ENCODE results near the gene TXK.

TXK gene

DNA sequence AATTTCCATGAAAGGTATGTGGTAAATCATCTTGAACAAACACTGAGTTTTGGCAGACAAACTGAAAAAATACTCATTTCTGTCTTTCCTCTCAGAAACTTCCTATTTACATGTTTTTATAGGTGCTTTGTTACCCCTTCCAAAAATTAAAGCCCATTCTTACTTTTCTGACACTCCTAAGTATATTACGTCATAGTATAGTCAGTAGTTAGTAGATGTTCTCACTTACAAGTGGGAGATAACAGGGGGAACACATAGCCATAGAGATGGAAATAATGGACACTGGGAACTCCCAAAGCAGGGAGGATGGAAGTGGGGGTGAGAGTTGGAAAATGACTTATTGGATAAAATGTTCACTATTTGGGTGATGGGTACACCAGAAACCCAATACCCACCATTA, 28.8 kb downstream of the TXK start:
- no peaks in the 10 kb centered on the region for H3K4me1 ChIP-seq (ENCODE audit: insufficient read depth, low read length)
- H3K9ac ChIP-seq (ENCODE audit: low read depth, low read length): no peak overlapping the region
- no peaks in the 10 kb centered on the region for H3K9me3 ChIP-seq (ENCODE audit: control insufficient read depth, insufficient read depth, low read length)
- no peaks in the 10 kb centered on the region for H3K36me3 ChIP-seq (ENCODE audit: insufficient read depth, low read length)

DNA sequence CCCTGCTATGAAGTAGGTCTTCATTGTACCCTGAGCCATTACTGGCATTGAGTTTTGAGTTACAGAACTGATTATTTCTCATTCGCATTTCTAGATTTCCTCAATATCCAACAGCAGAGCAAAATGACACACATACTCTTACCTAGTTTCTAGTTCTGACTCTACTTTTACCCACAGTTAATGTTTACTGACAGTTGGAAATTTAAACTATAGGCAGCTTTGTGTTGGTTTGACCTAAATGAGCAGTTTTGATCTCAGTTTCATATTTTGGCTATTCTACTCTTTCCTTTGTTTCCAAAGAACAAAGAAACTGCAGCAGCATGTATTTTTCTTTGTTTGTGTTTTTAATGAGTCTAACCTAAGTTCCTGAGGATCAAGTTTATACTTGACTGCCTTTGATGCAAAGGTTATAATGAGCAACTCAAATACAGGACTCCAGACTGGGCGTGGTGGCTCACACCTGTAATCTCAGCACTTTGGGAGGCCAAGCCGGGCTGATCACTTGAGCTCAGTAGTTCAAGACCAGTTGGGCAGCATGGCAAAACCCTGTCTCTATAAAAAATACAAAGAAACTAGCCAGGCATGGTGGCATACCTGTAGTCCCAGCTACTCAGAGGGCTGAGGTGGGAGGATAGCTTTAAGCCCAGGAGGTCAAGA, 30.4 kb downstream of the TXK start:
- Histone ChIP-seq H3K4me1 (ENCODE audit: insufficient read depth, low read length) (no peaks in the 10 kb centered on the region), H3K9ac (ENCODE audit: low read depth, low read length) (no peak overlapping the region), H3K9me3 (ENCODE audit: control insufficient read depth, insufficient read depth, low read length) (no peaks in the 10 kb centered on the region), H3K36me3 (ENCODE audit: insufficient read depth, low read length) (no peaks in the 10 kb centered on the region)

DNA sequence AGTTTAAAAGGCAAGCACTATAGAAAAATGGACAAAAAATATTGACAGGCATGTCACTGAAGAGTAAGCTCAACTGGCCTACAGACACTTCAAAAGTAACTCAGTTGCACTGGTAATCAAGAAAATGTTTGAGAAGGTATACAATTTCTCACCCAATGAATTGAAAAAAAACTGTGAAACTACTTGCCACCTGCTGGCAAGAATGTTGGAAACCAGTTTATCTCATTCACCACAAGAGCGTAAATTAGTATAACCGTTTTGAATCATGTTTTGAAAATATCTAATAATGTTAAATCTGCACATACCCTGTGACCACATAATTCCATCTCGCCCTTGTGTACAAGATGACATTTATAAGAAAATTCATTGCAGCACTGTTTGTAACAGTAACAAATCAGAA, 31.7 kb downstream of the TXK start:
- H3K9me3 ChIP-seq (ENCODE audit: control insufficient read depth, insufficient read depth, low read length): no peaks in the 10 kb centered on the region
- no peaks in the 10 kb centered on the region for H3K4me1 ChIP-seq (ENCODE audit: insufficient read depth, low read length)
- H3K36me3 ChIP-seq (ENCODE audit: insufficient read depth, low read length): no peaks in the 10 kb centered on the region
- no peak overlapping the region for H3K9ac ChIP-seq (ENCODE audit: low read depth, low read length)

DNA sequence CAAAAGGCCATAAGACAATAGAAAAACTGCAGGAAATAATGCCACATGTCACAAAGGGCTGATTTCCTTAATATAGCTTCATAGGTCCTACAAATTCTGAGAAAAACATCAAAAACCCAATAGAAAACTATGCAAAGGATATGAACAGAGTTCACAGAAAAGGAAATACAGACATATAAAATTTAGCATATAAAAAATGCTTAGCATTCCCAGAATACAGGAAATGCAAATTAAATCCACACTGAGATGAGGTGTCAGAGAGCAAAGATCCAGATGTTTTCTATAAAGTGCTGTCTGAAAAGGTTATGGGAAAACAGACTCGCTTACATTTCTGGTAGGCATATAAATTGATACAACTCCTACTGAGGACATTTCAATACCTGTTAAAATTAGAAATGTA, 33.8 kb downstream of the TXK start:
- H3K4me1 ChIP-seq (ENCODE audit: insufficient read depth, low read length): no peaks in the 10 kb centered on the region
- H3K9ac ChIP-seq (ENCODE audit: low read depth, low read length): no peak overlapping the region
- H3K9me3 ChIP-seq (ENCODE audit: control insufficient read depth, insufficient read depth, low read length): no peaks in the 10 kb centered on the region
- no peaks in the 10 kb centered on the region for H3K36me3 ChIP-seq (ENCODE audit: insufficient read depth, low read length)

DNA sequence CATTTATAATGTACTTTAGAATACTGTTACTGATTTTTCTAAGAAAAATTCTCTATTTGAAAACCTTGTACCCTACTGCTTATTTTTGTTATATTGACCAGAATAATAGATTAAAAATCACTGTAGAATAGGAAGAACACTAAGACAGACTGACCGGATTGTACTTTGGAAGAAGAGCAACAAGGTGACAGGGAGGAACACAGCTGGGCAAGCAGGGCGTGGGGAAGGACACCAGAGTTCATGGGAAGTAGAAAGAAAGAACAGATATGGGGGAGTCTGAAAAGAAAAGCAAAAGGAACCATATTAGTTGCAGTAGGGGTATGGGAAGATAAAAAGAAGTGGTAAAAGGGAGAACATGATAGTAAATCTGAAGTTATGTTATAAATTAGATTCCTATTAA, 38.6 kb downstream of the TXK start:
- no peak overlapping the region for H3K9ac ChIP-seq (ENCODE audit: low read depth, low read length)
- H3K36me3 ChIP-seq (ENCODE audit: insufficient read depth, low read length): no peaks in the 10 kb centered on the region
- no peaks in the 10 kb centered on the region for H3K9me3 ChIP-seq (ENCODE audit: control insufficient read depth, insufficient read depth, low read length)
- no peaks in the 10 kb centered on the region for H3K4me1 ChIP-seq (ENCODE audit: insufficient read depth, low read length)

DNA sequence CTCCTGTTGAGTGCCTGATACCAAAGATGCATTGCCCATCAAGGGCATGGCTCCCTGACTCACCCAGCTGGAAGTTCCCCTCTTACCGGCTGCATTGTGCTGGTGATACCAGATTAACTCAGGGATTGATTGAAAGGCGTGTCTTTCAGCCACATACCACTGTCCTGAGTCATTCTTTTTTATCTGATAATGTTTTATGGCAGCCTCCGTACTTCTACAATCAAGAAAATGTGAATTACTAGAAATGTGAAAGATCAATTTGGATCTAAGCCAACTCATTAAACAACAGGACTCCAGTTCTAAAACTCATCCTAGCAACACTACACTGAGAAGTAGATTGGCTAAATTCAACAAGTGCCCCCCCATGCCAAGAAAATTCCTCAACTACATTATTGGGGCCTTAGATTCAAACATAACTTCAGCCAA, 40.0 kb downstream of the TXK start:
- no peak overlapping the region for H3K9ac ChIP-seq (ENCODE audit: low read depth, low read length)

DNA sequence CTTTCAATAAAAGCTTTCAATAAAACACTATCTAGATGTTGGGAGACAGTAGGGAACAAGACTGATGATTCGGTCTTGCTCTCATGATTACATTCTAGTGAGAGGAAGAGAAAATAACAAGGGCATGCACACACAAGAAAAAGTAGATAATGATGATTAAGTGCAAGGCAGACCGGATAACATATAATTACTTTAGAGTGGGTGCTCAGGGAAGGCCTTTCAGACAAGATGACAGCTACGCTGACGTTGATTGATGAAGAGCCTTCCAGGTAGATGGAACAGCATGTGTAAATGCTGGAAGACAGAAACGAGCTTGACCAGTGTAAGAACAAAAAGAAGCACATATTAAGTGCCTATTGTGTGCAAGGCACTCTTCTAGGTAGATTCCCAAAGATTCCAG, 43.4 kb downstream of the TXK start:
- Histone ChIP-seq H3K4me1 (ENCODE audit: insufficient read depth, low read length) (no peaks in the 10 kb centered on the region), H3K9me3 (ENCODE audit: control insufficient read depth, insufficient read depth, low read length) (no peaks in the 10 kb centered on the region), H3K9ac (ENCODE audit: low read depth, low read length) (no peak overlapping the region), H3K36me3 (ENCODE audit: insufficient read depth, low read length) (no peaks in the 10 kb centered on the region)

More for the DNA sequence above, 40.0 kb downstream of the TXK start:
- Histone ChIP-seq H3K9me3 (ENCODE audit: control insufficient read depth, insufficient read depth, low read length) (no peaks in the 10 kb centered on the region), H3K36me3 (ENCODE audit: insufficient read depth, low read length) (no peaks in the 10 kb centered on the region), H3K4me1 (ENCODE audit: insufficient read depth, low read length) (no peaks in the 10 kb centered on the region)

DNA sequence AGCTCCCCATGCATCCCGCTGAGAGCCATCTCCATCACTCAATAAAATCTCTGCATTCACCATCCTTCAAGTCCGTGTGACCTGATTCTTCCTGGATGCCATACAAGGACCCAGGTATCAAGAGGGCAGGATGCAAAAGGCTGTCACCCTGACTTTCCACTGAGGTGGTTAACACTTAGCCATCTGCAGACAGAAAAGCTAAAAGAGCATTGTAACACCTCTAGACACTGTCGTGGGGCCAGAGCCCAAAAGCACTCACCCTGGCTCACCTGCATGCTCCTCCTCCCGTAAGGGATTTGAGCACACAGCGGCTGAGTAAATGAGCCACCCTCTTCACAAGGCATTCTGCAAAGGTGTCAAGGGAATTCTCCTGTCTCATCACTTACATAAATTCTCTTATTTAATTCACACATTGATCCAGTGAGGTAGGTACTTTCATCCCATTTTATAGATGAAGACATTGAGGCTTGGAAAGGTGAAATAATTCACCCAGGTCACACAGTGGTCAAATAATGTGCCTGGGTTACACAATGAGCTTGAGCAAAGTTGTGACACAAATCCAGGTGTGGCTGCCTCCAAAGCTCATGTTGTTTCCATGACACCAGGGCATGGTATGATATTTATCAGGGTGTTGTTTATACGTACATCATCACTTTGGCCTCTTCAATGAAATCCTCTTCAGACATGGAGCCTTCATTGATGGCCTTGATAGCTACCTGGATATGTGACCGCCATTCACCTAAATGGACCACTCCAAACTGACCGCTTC, 48.0 kb downstream of the TXK start:
- Histone ChIP-seq H3K9me3 (ENCODE audit: control insufficient read depth, insufficient read depth, low read length) (no peaks in the 10 kb centered on the region), H3K4me1 (ENCODE audit: insufficient read depth, low read length) (peaks cover 4% of the 10 kb centered on the region; the same call in 1 of the 2 replicates), H3K9ac (ENCODE audit: low read depth, low read length) (no peak overlapping the region), H3K36me3 (ENCODE audit: insufficient read depth, low read length) (no peaks in the 10 kb centered on the region)

DNA sequence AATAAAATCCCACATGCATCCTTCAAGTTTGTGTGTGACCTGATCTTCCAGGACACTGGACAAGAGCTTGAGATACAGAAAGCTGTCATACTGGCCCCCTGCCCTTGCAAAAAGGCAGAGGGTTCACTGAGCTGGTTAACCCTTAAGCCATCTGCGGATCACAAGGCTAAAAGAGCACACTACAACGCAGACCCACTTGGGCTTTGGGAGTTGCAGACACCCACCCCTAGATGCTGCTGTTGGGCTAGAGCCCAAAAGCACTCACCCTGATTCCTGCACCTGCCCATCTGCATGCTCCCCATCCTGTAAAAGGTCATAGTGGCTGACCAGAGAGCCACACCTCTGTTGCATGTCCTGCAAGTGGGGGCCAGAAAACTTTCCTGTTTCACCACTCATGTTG, 51.1 kb downstream of the TXK start:
- H3K9me3 ChIP-seq (ENCODE audit: control insufficient read depth, insufficient read depth, low read length): no peaks in the 10 kb centered on the region
- H3K4me1 ChIP-seq (ENCODE audit: insufficient read depth, low read length): peaks cover 10% of the 10 kb centered on the region
- no peaks in the 10 kb centered on the region for H3K36me3 ChIP-seq (ENCODE audit: insufficient read depth, low read length)
- H3K9ac ChIP-seq (ENCODE audit: low read depth, low read length): no peak overlapping the region

DNA sequence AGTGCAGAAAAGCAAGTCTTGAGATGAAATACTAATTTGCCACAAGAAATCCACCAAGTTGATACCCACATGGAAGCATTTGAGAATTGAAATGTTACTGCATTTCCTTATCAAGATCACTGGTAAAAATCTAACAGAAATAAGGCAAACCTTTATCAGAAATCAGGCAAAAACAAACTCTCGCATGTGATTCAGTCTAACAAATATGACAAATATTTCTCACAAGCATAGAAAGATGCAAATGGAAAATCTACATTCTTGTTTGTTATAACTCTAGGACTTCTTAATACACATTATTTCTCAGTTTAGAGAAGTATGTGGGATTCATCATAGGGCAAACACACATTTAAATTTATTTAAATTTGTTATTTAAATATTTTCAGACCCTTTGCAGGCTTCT, 52.9 kb downstream of the TXK start:
- Histone ChIP-seq H3K9ac (ENCODE audit: low read depth, low read length) (no peak overlapping the region), H3K9me3 (ENCODE audit: control insufficient read depth, insufficient read depth, low read length) (no peaks in the 10 kb centered on the region), H3K4me1 (ENCODE audit: insufficient read depth, low read length) (peaks cover 10% of the 10 kb centered on the region), H3K36me3 (ENCODE audit: insufficient read depth, low read length) (no peaks in the 10 kb centered on the region)

DNA sequence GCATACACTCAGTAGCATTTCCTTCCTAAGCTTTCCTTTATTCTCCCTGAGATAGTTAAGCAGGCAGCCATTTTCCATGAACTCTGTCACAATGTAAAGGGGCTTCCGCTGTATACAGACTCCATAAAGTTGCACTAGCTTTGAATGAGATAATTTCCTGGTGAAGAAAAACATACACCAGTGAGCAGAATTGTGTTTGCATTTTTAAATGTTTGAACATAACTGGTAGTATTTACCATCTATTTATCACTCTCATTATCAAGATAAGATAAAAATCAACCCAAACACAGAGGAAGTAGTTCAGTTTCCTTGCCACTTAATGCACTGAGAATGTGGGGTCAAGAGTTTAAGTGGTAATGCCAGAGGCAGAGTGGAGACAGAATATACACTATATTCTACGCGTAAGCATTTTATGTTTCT, 54.1 kb downstream of the TXK start:
- Histone ChIP-seq H3K36me3 (ENCODE audit: insufficient read depth, low read length) (no peaks in the 10 kb centered on the region), H3K9me3 (ENCODE audit: control insufficient read depth, insufficient read depth, low read length) (no peaks in the 10 kb centered on the region), H3K4me1 (ENCODE audit: insufficient read depth, low read length) (peaks cover 10% of the 10 kb centered on the region), H3K9ac (ENCODE audit: low read depth, low read length) (no peak overlapping the region)

DNA sequence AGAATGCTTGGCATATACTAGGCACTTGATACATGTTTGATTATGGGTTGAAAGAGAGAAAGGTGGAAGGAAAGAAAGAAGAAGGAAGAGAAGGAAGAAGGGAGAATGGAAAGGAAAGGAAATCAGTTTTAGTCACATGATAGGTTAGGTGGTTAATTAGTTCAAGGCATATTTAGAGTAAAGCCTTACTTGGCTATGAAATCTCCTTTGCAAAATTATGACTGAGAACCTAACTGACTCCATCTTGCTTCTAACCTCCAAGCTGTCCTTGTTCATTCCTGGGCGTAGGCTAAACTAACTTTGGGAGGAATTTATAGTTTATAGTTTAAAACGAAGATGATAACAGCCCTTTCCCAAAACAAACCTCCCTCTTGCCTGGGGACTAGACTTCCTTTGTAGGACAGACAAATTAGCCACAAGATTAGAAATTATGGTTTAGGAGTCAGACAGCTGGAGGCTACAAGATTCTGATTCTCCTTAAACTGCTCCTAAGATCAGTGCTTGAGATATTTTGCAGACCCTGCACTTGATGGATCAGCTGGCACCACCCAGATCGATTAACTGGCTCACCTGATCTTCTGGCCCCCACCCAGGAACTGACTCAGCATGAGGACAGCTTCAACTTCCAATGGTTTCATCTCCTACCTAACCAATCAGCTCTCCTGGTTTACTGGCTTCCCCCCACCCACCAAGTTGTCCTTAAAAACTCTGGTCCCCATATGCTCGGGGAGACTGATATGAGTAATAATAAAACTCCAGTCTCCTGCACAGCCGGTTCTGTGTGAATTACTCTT, 55.0 kb downstream of the TXK start:
- no peaks in the 10 kb centered on the region for H3K9me3 ChIP-seq (ENCODE audit: control insufficient read depth, insufficient read depth, low read length)
- no peaks in the 10 kb centered on the region for H3K36me3 ChIP-seq (ENCODE audit: insufficient read depth, low read length)
- H3K9ac ChIP-seq (ENCODE audit: low read depth, low read length): no peak overlapping the region
- peaks cover 10% of the 10 kb centered on the region for H3K4me1 ChIP-seq (ENCODE audit: insufficient read depth, low read length)

DNA sequence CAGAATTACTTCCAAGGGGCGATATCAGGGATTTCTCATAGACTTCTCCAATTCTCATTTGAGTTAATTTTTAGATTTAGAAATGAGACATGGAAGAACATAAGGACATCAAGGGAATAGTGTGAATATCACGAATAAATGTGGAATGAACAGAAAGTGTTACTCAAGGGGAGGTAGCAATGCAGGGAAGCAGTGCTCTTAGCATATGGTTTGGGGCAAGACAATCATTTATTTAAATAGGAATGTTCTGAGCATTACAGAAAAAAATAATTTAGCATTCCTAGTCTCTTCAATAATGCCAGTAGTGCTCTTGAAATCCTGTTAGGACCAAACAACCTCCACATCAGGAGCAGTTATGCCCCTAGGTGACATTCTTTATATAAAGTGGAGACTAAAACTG, 55.6 kb downstream of the TXK start:
- Histone ChIP-seq H3K36me3 (ENCODE audit: insufficient read depth, low read length) (no peaks in the 10 kb centered on the region), H3K4me1 (ENCODE audit: insufficient read depth, low read length) (peaks cover 10% of the 10 kb centered on the region), H3K9ac (ENCODE audit: low read depth, low read length) (no peak overlapping the region), H3K9me3 (ENCODE audit: control insufficient read depth, insufficient read depth, low read length) (no peaks in the 10 kb centered on the region)

DNA sequence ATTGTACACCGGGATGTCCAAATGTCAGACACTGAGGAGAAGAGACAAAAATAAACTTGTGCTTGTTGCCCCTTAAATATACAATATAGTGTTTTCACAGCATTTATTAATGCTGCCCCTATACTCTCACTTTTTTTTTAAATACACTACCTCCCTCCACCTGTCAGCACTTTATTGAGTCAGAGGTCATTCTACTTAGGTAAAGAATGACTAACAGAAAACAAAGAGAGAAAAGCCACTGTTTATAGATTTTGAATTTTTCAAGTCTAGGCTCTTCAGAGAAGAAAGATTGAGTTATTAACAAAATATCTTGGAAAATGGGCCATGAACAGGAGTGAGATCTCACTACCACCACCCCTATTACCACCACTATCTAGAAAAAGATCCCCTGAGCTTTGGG, 59.4 kb downstream of the TXK start:
- H3K36me3 ChIP-seq (ENCODE audit: insufficient read depth, low read length): no peaks in the 10 kb centered on the region; the same call in 1 of the 2 replicates
- no peaks in the 10 kb centered on the region for H3K4me1 ChIP-seq (ENCODE audit: insufficient read depth, low read length)
- H3K9ac ChIP-seq (ENCODE audit: low read depth, low read length): no peak overlapping the region
- H3K9me3 ChIP-seq (ENCODE audit: control insufficient read depth, insufficient read depth, low read length): no peaks in the 10 kb centered on the region

Measured in ES-I3 (cell line).